Right lung (tissue), 5 donors: Measurements from ENCODE around the gene TXNDC16. TPM values are rescaled to one million over a fixed set of nuclear protein-coding genes. Genes with fewer than 3 reads are reported as not detected.
"Not testable (repeated sequence)": the region's sequence is repeated elsewhere in the genome, so short reads cannot be mapped to it uniquely, and the experiment has no call there.

Experiments used
- DNase-seq, 2 donors: peaks; one replicate each; pipeline ENCODE4 v3.0.0-alpha.2; 2013
- polyA plus RNA-seq, 5 donors: library from polyadenylated mRNA; unstranded; fragments of 120-200 nt; gene quantifications; one replicate each; pipeline versions ENCODE4 v1.2.1 to v1.2.3, GENCODE V29; 2013; ENCODE audit warnings: inconsistent platforms in 1 of 5, low replicate concordance in 1 of 5; ENCODE audit not compliant: insufficient read length in 5 of 5, insufficient read depth in 1 of 5

The TXNDC16 gene
- polyA plus RNA-seq, 5 donors, result 10.7 to 23.4 (median 22.0) TPM

- no peak for DNase-seq
Measured at GRCh38 chr14:52547027-52547426, 5.3 kb downstream of the TXNDC16 start.

- no peak for DNase-seq
Measured at GRCh38 chr14:52546318-52546670, 6.0 kb downstream of the TXNDC16 start.

- no peak for DNase-seq
Measured at GRCh38 chr14:52545584-52546317, 6.6 kb downstream of the TXNDC16 start.

- no peak for DNase-seq
Measured at GRCh38 chr14:52538623-52539022, 13.7 kb downstream of the TXNDC16 start.

- DNase-seq, result no peak
Measured at GRCh38 chr14:52536269-52536668, 16.0 kb downstream of the TXNDC16 start.

- DNase-seq, result no peak
Measured at GRCh38 chr14:52531481-52531880, 20.8 kb downstream of the TXNDC16 start.

- DNase-seq, result no peak
Measured at GRCh38 chr14:52527052-52527451, 25.3 kb downstream of the TXNDC16 start.

- no peak for DNase-seq
Measured at GRCh38 chr14:52522581-52523345, 29.5 kb downstream of the TXNDC16 start.

GRCh38 chr14:52522033-52522432 is 30.3 kb downstream of the TXNDC16 start:
- DNase-seq, result no peak

- DNase-seq, result no peak
Measured at GRCh38 chr14:52514046-52514811, 38.1 kb downstream of the TXNDC16 start.

- DNase-seq, result no peak
Measured at GRCh38 chr14:52513249-52513648, 39.1 kb downstream of the TXNDC16 start.

GRCh38 chr14:52494444-52494843 is 57.9 kb downstream of the TXNDC16 start:
- DNase-seq, result no peak

- no peak for DNase-seq
Measured at GRCh38 chr14:52485350-52485960, 66.8 kb downstream of the TXNDC16 start.

- no peak for DNase-seq
Measured at GRCh38 chr14:52481864-52482263, 70.4 kb downstream of the TXNDC16 start.

GRCh38 chr14:52473557-52473956 is 78.7 kb downstream of the TXNDC16 start:
- peak in 1 of 2 donors; percentile 23 for DNase-seq

GRCh38 chr14:52472728-52473127 is 79.6 kb downstream of the TXNDC16 start:
- no peak for DNase-seq

GRCh38 chr14:52472251-52472650 is 80.1 kb downstream of the TXNDC16 start:
- not testable (repeated sequence) for DNase-seq

GRCh38 chr14:52467515-52468266 is 84.6 kb downstream of the TXNDC16 start:
- no peak for DNase-seq

- no peak for DNase-seq
Measured at GRCh38 chr14:52464175-52464574, 88.1 kb downstream of the TXNDC16 start.

GRCh38 chr14:52463375-52463774 is 88.9 kb downstream of the TXNDC16 start:
- DNase-seq, result no peak

- no peak for DNase-seq
Measured at GRCh38 chr14:52461721-52462120, 90.6 kb downstream of the TXNDC16 start.
